Esophagus muscularis mucosa (tissue), 4 donors: ENCODE measurements around the gene BMP3.

ENCODE experiments used
- CTCF ChIP-seq, 3 experiments: fragments of 200-600 bp in 2 of 3; fragments of 450-650 bp in 1 of 3; sonication (generic) in 2 of 3; IDR thresholded peaks; one replicate each; pipeline ENCODE4 v1.5.1; 2017 to 2019; ENCODE audit warnings: antibody characterized with exemption in 3 of 3, mild to moderate bottlenecking in 2 of 3, moderate library complexity in 1 of 3
- EP300 ChIP-seq: sonication (generic); formaldehyde crosslinking; IDR thresholded peaks from one replicate; pipeline ENCODE4 v1.6.1; 2017; ENCODE audit warnings: antibody characterized with exemption
- POLR2AphosphoS5 ChIP-seq, 2 donors: sonication (generic); formaldehyde crosslinking; IDR thresholded peaks; one replicate each; pipeline ENCODE4 v1.6.1; 2017; ENCODE audit warnings: antibody characterized with exemption in 2 of 2

- TF ChIP-seq CTCF (IDR thresholded peaks at IDR 0.05) (no peak), EP300 (no peak), POLR2AphosphoS5 (IDR thresholded peaks at IDR 0.05) (peak in 1 of 2 donors; percentile 11)
Observed at GRCh38 chr4:81042578-81043365, 12.3 kb downstream of the BMP3 start.
